Keratinocyte (primary cell): ENCODE measurements around the gene ZNF503.

Source experiments
- CTCF ChIP-seq, 3 experiments: IDR thresholded peaks in 1 of 3; conservative IDR thresholded peaks in 1 of 3; optimal IDR thresholded peaks in 1 of 3; 2 replicates in 2 of 3; 3 replicates in 1 of 3; pipeline versions ENCODE3 to v1.5.1; 2011; ENCODE audit warnings: low read length in 3 of 3, mild to moderate bottlenecking in 3 of 3, moderate library complexity in 2 of 3, control low read depth in 1 of 3, inconsistent platforms in 1 of 3; ENCODE audit not compliant: insufficient read depth in 2 of 3; ENCODE audit errors: extremely low read depth in 1 of 3
- EZH2 ChIP-seq: IDR thresholded peaks from one replicate; pipeline ENCODE4 v1.6.1; 2012; ENCODE audit warnings: inconsistent platforms, mild to moderate bottlenecking, low read length, moderate library complexity

GRCh38 chr10:75436896-75437295, 35.3 kb upstream of the ZNF503 start:
- TF ChIP-seq CTCF (optimal IDR thresholded peaks at IDR 0.05 in 1 of 3, IDR thresholded peaks at IDR 0.05 in 1 of 3, conservative IDR thresholded peaks at IDR 0.05 in 1 of 3; ENCODE audit: extremely low read depth in 1 of 3, insufficient read depth in 2 of 3, low read length in 3 of 3) (no peak), EZH2 (no peak)
